Measurements from ENCODE around the gene GTPBP6. TPM values are rescaled to one million over a fixed set of nuclear protein-coding genes. Genes with fewer than 3 reads are reported as not detected.
"Not testable (repeated sequence)": the region's sequence is repeated elsewhere in the genome, so short reads cannot be mapped to it uniquely, and the experiment has no call there.

The GTPBP6 gene
- polyA plus RNA-seq, 1 of the 3 experiments (the other 2 are of a cell fraction), result 47.3 TPM

GRCh38 chrX:264634-265455 is 53.8 kb downstream of the GTPBP6 start:
- no peaks in the 10 kb centered on the region for H3K27me3 ChIP-seq (ENCODE audit: insufficient read depth)
- H3K9me2 ChIP-seq, result no peaks in the 10 kb centered on the region
- H3K9ac ChIP-seq, result no peak overlapping the region
- no peaks in the 10 kb centered on the region for H3K4me1 ChIP-seq (ENCODE audit: control insufficient read depth in 1 of 2, insufficient read depth in 2 of 2, low read depth in 1 of 2, low read length in 1 of 2)
- no peaks in the 10 kb centered on the region for H3K9me3 ChIP-seq
- TF ChIP-seq RAD21 (IDR thresholded peaks at IDR 0.05; ENCODE audit: low read length), result no peak
- no peak for TF ChIP-seq FOSL2 (IDR thresholded peaks at IDR 0.05; ENCODE audit: borderline replicate concordance, low read depth)
- TF ChIP-seq REST (IDR thresholded peaks at IDR 0.05; ENCODE audit: low read depth, low read length), result no peak
- TF ChIP-seq YY1 (IDR thresholded peaks at IDR 0.05; ENCODE audit: low read depth), result no peak
- TF ChIP-seq FOXM1 (IDR thresholded peaks at IDR 0.05; ENCODE audit: low read depth), result no peak
- TF ChIP-seq ELF1 (IDR thresholded peaks at IDR 0.05), result no peak
- TF ChIP-seq IRF3 (IDR thresholded peaks at IDR 0.05; ENCODE audit: low read depth, low read length), result no peak
- no peaks in the 10 kb centered on the region for H4K20me1 ChIP-seq (ENCODE audit: insufficient read depth)
- no peak overlapping the region for H3K27ac ChIP-seq (ENCODE audit: low read depth in 2 of 2, low read length in 1 of 2)
- no peak overlapping the region for H2AFZ ChIP-seq (ENCODE audit: low read depth)
- H3K4me2 ChIP-seq, result no peak overlapping the region
- DNase-seq, result no peak
- H3K79me2 ChIP-seq (ENCODE audit: insufficient read depth), result no peaks in the 10 kb centered on the region
- no peaks in the 10 kb centered on the region for H3K36me3 ChIP-seq (replicated peaks in 1 of 2; ENCODE audit: control insufficient read depth in 1 of 2, insufficient read depth in 2 of 2, low read length in 1 of 2)
- no peaks in the 10 kb centered on the region for H3F3A ChIP-seq (replicated peaks; ENCODE audit: insufficient read depth)
- WGBS (ENCODE audit: low lambda C conversion rate), result 70% methylated on average over 16 of the region's 16 CpGs
- POLR2A ChIA-PET, result no interaction called here
- H3K4me3 ChIP-seq (ENCODE audit: low read depth in 2 of 2, low read length in 1 of 2), result no peak overlapping the region
- CTCF ChIA-PET, result no interaction called here

DNA sequence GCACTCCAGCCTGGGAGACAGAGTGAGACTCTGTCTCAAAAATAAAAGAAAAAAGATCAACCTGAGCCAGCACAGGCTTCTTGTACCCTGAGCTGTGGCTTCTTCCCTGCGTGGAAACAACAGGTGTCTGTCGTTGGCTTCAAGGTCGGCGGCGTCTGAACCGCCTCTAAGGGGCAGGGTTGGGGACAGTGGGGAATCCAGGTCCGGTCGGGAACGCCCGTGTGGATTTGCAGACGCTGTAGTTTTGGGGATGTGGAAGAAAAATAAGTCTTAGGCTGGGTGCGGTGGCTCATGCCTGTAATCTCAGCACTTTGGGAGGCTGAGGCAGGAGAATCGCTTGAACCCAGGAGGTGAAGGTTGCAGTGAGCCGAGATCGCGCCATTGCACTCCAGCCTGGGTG is 54.6 kb downstream of the GTPBP6 start:
- H2AFZ ChIP-seq (ENCODE audit: low read depth); H3K4me2 ChIP-seq; POLR2A ChIA-PET; H3K4me3 ChIP-seq (ENCODE audit: low read depth in 2 of 2, low read length in 1 of 2); H3F3A ChIP-seq (replicated peaks; ENCODE audit: insufficient read depth); H3K79me2 ChIP-seq (ENCODE audit: insufficient read depth); H3K9me2 ChIP-seq; H3K27ac ChIP-seq (ENCODE audit: low read depth in 2 of 2, low read length in 1 of 2); H3K36me3 ChIP-seq (replicated peaks in 1 of 2; ENCODE audit: control insufficient read depth in 1 of 2, insufficient read depth in 2 of 2, low read length in 1 of 2); H3K4me1 ChIP-seq (ENCODE audit: control insufficient read depth in 1 of 2, insufficient read depth in 2 of 2, low read depth in 1 of 2, low read length in 1 of 2); H3K9me3 ChIP-seq; H3K9ac ChIP-seq; H3K27me3 ChIP-seq (ENCODE audit: insufficient read depth); DNase-seq; H4K20me1 ChIP-seq (ENCODE audit: insufficient read depth); CTCF ChIA-PET: not testable (repeated sequence)
- WGBS (ENCODE audit: low lambda C conversion rate), result 91% methylated on average over 16 of the region's 16 CpGs
